ENCODE data around the gene CRLF3. TPM values are rescaled to one million over a fixed set of nuclear protein-coding genes. Genes with fewer than 3 reads are reported as not detected.

The CRLF3 gene
- total RNA-seq, 4 donors from 2014 or later, result 16.8 to 22.5 (median 18.9) TPM

DNA sequence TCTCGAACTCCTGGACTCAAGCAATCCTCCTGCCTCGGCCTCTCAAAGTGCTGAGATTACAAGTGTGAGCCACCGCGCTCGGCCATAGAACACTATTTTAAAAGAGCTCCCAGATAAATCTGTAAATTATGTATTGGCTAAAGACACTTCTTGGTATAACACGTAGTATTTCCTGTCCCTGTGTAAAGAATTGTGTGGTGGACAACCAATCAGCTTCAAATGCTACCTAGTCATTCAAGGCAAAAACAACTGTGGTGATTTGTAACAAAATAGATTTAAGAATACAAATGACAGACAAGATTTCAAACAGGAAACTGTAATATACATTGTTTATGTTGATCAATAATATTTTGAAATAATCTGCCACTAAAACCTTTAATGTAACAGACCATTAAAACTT is 14.6 kb downstream of the CRLF3 start:
- WGBS, 2 donors, result 95 to 98% methylated on average over 6 of the region's 6 CpGs
- intact Hi-C loops (cut with DNase I; ENCODE audit: low total_unique reads), result no loop called here
- TF ChIP-seq, protein P1, sequence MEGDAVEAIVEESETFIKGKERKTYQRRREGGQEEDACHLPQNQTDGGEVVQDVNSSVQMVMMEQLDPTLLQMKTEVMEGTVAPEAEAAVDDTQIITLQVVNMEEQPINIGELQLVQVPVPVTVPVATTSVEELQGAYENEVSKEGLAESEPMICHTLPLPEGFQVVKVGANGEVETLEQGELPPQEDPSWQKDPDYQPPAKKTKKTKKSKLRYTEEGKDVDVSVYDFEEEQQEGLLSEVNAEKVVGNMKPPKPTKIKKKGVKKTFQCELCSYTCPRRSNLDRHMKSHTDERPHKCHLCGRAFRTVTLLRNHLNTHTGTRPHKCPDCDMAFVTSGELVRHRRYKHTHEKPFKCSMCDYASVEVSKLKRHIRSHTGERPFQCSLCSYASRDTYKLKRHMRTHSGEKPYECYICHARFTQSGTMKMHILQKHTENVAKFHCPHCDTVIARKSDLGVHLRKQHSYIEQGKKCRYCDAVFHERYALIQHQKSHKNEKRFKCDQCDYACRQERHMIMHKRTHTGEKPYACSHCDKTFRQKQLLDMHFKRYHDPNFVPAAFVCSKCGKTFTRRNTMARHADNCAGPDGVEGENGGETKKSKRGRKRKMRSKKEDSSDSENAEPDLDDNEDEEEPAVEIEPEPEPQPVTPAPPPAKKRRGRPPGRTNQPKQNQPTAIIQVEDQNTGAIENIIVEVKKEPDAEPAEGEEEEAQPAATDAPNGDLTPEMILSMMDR (IDR thresholded peaks at IDR 0.05), result no peak
- no peak for TF ChIP-seq POLR2A (IDR thresholded peaks at IDR 0.05)

DNA sequence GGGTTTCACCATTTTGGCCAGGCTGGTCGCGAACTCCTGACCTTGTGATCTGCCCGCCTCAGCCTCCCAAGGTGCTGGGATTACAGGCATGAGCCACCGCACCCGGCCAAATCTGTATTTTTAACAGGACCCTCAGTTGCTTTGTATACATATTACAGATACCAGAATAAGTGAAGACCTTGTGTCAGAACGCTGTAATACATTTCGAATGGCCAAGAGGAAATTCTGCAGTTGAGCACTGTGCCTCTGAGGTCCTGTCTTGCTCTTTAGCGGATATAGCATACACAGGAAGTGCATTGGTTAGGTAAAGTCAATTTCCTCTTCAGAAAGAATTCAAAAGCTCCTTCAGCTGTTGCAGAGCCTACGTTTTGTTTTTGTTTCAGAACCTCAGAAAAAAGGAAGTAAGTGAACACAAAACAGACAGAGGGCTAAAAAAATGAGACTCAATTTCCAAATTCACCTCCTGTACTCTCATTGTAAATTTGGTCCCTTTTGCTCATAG is 15.7 kb downstream of the CRLF3 start:
- TF ChIP-seq, protein P1 (IDR thresholded peaks at IDR 0.05), result no peak
- no peak for TF ChIP-seq POLR2A (IDR thresholded peaks at IDR 0.05)
- H3K4me3 ChIP-seq (ENCODE audit: low read depth, poor library complexity, severe bottlenecking), result no peak overlapping the region
- peak in 1 of 2 donors; percentile 34 for DNase-seq (ENCODE audit: low spot score in 2 of 2)
- intact Hi-C loops (cut with DNase I; ENCODE audit: low total_unique reads), result no loop called here
- WGBS, 2 donors, result 76 to 80% methylated on average over 9 of the region's 9 CpGs

More for the DNA sequence above, 14.6 kb downstream of the CRLF3 start:
- no peak overlapping the region for H3K4me3 ChIP-seq (ENCODE audit: low read depth, poor library complexity, severe bottlenecking)
- DNase-seq (ENCODE audit: low spot score in 2 of 2), result no peak

- TF ChIP-seq POLR2A (IDR thresholded peaks at IDR 0.05), result no peak
- TF ChIP-seq, protein P1 (IDR thresholded peaks at IDR 0.05), result no peak
- no peak for DNase-seq (ENCODE audit: low spot score in 2 of 2)
- WGBS, 2 donors, result 55 to 75% methylated on average over 1 of the region's 1 CpG
- no peak overlapping the region for H3K4me3 ChIP-seq (ENCODE audit: low read depth, poor library complexity, severe bottlenecking)
- intact Hi-C loops (cut with DNase I; ENCODE audit: low total_unique reads), result no loop called here
These were observed 16.6 kb downstream of the CRLF3 start for GRCh38 chr17:30807896-30808295.

GRCh38 chr17:30805944-30806456 is 18.5 kb downstream of the CRLF3 start:
- WGBS, 2 donors, result 72 to 83% methylated on average over 2 of the region's 2 CpGs
- TF ChIP-seq, protein P1 (IDR thresholded peaks at IDR 0.05), result no peak
- TF ChIP-seq POLR2A (IDR thresholded peaks at IDR 0.05), result no peak
- intact Hi-C loops (cut with DNase I; ENCODE audit: low total_unique reads), result no loop called here
- H3K4me3 ChIP-seq (ENCODE audit: low read depth, poor library complexity, severe bottlenecking), result no peak overlapping the region
- no peak for DNase-seq (ENCODE audit: low spot score in 2 of 2)

DNA sequence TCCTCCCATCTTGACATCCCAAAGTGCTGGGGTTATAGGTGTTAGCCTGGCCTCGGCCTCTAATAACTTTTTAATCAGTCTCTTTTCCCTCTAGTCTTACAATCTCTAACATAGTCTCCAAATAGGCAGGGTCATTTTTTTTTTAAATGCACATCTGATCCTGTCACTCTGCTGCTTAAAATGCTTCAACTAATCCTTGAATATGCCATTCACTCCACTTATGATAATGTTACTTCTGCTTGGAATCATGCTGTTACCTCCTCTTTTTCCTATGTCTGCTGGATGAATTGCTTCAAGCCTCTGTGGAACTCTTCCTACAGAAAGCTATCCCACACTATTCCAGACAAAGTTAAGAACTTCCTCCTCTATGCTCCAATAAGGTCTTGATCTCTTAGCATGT is 22.8 kb downstream of the CRLF3 start:
- TF ChIP-seq, protein P1 (IDR thresholded peaks at IDR 0.05), result no peak
- no peak for TF ChIP-seq POLR2A (IDR thresholded peaks at IDR 0.05)

DNA sequence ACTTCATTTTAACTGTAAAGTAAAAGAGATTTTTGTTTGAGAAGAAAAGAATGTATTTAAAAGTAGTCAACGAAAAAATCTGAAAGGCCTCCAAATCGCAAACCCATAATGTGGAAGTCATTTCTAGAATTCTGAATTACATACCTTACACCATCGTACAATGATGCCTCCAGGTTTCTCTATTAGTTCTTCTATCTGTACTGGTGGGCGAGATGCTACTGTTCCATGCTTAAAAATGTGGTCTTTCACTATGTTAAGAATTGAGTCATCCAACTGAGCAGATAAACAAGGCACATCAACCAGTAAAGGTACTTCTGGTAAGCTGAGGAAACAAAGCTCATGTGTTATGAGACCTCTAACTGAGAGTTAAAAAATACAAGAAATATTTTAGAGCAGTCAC is 28.5 kb downstream of the CRLF3 start:
- no peak for TF ChIP-seq POLR2A (IDR thresholded peaks at IDR 0.05)
- TF ChIP-seq, protein P1 (IDR thresholded peaks at IDR 0.05), result no peak
- no peak for DNase-seq (ENCODE audit: low spot score in 2 of 2)
- WGBS, 2 donors, result 91 to 94% methylated on average over 4 of the region's 4 CpGs
- H3K4me3 ChIP-seq (ENCODE audit: low read depth, poor library complexity, severe bottlenecking), result no peak overlapping the region
- intact Hi-C loops (cut with DNase I; ENCODE audit: low total_unique reads), result no loop called here

More for the DNA sequence above, 22.8 kb downstream of the CRLF3 start:
- no peak for DNase-seq (ENCODE audit: low spot score in 2 of 2)
- H3K4me3 ChIP-seq (ENCODE audit: low read depth, poor library complexity, severe bottlenecking), result no peak overlapping the region
- intact Hi-C loops (cut with DNase I; ENCODE audit: low total_unique reads), result no loop called here
- WGBS, 2 donors, result 93 to 100% methylated on average over 1 of the region's 1 CpG

Data from lower leg skin (tissue), 4 donors.